Measurements from ENCODE around the gene DCAF5. TPM values are rescaled to one million over a fixed set of nuclear protein-coding genes. Genes with fewer than 3 reads are reported as not detected.

The DCAF5 gene
- total RNA-seq (2022; extraction: Qiagen RNA extraction; ENCODE audit: low read depth): 15.1 to 19.0 TPM (median 16.2 TPM) in 5 replicates

GRCh38 chr14:69152902-69153151 lies at the start of gene DCAF5:
Gene DCAF5 (minus strand): TSS chr14:69153119. CDS start chr14:69152978, 141 bp downstream.

GRCh38 chr14:69191340-69192111 lies 38.6 kb upstream of the DCAF5 start, which contains the start of gene EXD2:
Gene EXD2 (plus strand): TSS chr14:69191498. CDS start chr14:69209471, 17,973 bp downstream.

Other genes with a start within 250 kb of the DCAF5 start
- 179 to 203 TPM (median 190 TPM) in 5 replicates for gene ACTN1, start 173.8 kb downstream of the DCAF5 start, total RNA-seq (2022; extraction: Qiagen RNA extraction; ENCODE audit: low read depth)
- 8.9 to 13.8 TPM (median 12.9 TPM) in 5 replicates for gene EXD2, start 38.4 kb upstream of the DCAF5 start, total RNA-seq (2022; extraction: Qiagen RNA extraction; ENCODE audit: low read depth)
- gene GALNT16, start 107.0 kb upstream of the DCAF5 start, total RNA-seq (2022; extraction: Qiagen RNA extraction; ENCODE audit: low read depth): 2.2 to 4.3 TPM (median 3.8 TPM) in 5 replicates
- 255 to 369 TPM (median 340 TPM) in 5 replicates for gene ERH, start 245.2 kb upstream of the DCAF5 start, total RNA-seq (2022; extraction: Qiagen RNA extraction; ENCODE audit: low read depth)
- gene SLC39A9, start 245.6 kb upstream of the DCAF5 start, total RNA-seq (2022; extraction: Qiagen RNA extraction; ENCODE audit: low read depth): 32.2 to 43.5 TPM (median 41.8 TPM) in 5 replicates

Measured in A549 treated with RU486 at 1 μM for 4 hours (cell line).